ENCODE measurements around the gene ELL2. TPM values are rescaled to one million over a fixed set of nuclear protein-coding genes. Genes with fewer than 3 reads are reported as not detected.
A peak's percentile ranks its signal among the peaks of the same experiment; 100 is the strongest.

Gene ELL2
- total and polyA plus RNA-seq, 2 of the 13 experiments (the other 11 are each of a cell fraction or from before 2014, with no cell fraction given), result 78.9 to 97.1 TPM

GRCh38 chr5:95919658-95920057 is 42.0 kb downstream of the ELL2 start:
- H3K4me2 ChIP-seq (ENCODE audit: low read depth, low read length), result no peak overlapping the region
- no peaks in the 10 kb centered on the region for H3K27me3 ChIP-seq (ENCODE audit: control insufficient read depth in 1 of 2, insufficient read depth in 2 of 2, low read length in 2 of 2)
- 77% methylated on average over 2 of the region's 2 CpGs for WGBS (ENCODE audit: low lambda C conversion rate)
- no peak for DNase-seq (ENCODE audit: low spot score)
- no peak overlapping the region for H3K27ac ChIP-seq (ENCODE audit: extremely low read length, insufficient read depth, low read length)
- no peak overlapping the region for H3K4me3 ChIP-seq (replicated peaks in 1 of 3; ENCODE audit: insufficient read depth in 1 of 3, low read depth in 2 of 3, low read length in 3 of 3)
- peaks cover 11 to 47% of the 10 kb centered on the region in 2 experiments for H3K36me3 ChIP-seq (replicated peaks in 1 of 2; ENCODE audit: control insufficient read depth in 1 of 2, insufficient read depth in 2 of 2, low read length in 2 of 2)
- peaks cover 94% of the 10 kb centered on the region for H3K79me2 ChIP-seq (ENCODE audit: insufficient read depth, low read length)
- no peak for FAIRE-seq
- H3K9ac ChIP-seq (ENCODE audit: insufficient read depth, low read depth, low read length), result no peak overlapping the region
- BruUV-seq (replicated peaks), result no TSS peak
- ATAC-seq, result no peak
- H3K9me3 ChIP-seq (ENCODE audit: low read length), result no peaks in the 10 kb centered on the region
- H4K20me1 ChIP-seq (ENCODE audit: insufficient read depth, low read length), result peaks cover 87% of the 10 kb centered on the region
- in situ Hi-C loops (cut with HindIII; ENCODE audit: extremely low pct_ligation_motif_present, low pct_unique_long_range_greater_than_20kb) (no loop called here), intact Hi-C loops (cut with micrococcal nuclease; ENCODE audit: unreplicated experiment) (no loop called here)
- no peak overlapping the region for H2AFZ ChIP-seq (ENCODE audit: low read length)
- no peak for TF ChIP-seq FIP1L1 (IDR thresholded peaks at IDR 0.05; ENCODE audit: borderline replicate concordance, insufficient read depth, low read depth, low read length)
- ChIA-PET CTCF (ENCODE audit: low intra/inter-chr PET ratio, low total read pairs) (no interaction called here), POLR2A (no interaction called here)
- H3K4me1 ChIP-seq (ENCODE audit: insufficient read depth, low read length), result peaks cover 95% of the 10 kb centered on the region

DNA sequence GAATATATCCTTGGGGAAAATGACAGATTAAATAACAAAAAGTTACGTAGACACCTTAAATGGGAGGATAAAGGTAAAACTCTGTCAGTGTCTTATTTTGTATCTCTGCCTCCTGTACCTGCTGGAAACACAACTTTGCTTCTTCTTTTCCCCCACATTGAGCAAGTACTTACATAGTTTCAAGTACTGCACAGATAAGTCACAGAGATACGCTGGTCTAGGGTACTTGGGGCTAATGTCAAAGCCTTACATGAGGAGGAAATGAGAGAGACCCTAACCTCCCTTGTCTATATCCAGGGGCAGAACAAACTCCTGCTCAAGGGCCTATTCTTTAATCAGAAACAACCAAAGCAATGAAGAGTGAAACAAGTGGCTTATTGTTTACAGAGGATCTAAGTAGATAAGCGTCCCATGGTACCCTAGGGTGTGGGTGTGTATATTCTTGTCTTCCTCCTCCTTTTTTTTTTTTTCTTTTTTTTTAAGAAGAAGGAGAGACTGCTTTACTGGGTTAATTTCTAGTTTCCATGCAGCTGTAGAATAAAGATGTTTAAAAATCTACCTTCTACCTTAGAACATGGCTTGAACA is 43.1 kb downstream of the ELL2 start:
- no peak for ATAC-seq
- Histone ChIP-seq H3K79me2 (ENCODE audit: insufficient read depth, low read length) (peaks cover 92% of the 10 kb centered on the region), H3K4me3 (replicated peaks in 1 of 3; ENCODE audit: insufficient read depth in 1 of 3, low read depth in 2 of 3, low read length in 3 of 3) (no peak overlapping the region), H4K20me1 (ENCODE audit: insufficient read depth, low read length) (peaks cover 75% of the 10 kb centered on the region), H3K27me3 (ENCODE audit: control insufficient read depth in 1 of 2, insufficient read depth in 2 of 2, low read length in 2 of 2) (no peaks in the 10 kb centered on the region), H2AFZ (ENCODE audit: low read length) (no peak overlapping the region), H3K36me3 (replicated peaks in 1 of 2; ENCODE audit: control insufficient read depth in 1 of 2, insufficient read depth in 2 of 2, low read length in 2 of 2) (peaks cover 10 to 44% of the 10 kb centered on the region in 2 experiments), H3K9me3 (ENCODE audit: low read length) (no peaks in the 10 kb centered on the region), H3K9ac (ENCODE audit: insufficient read depth, low read depth, low read length) (no peak overlapping the region), H3K4me2 (ENCODE audit: low read depth, low read length) (no peak overlapping the region), H3K4me1 (ENCODE audit: insufficient read depth, low read length) (peaks cover 85% of the 10 kb centered on the region), H3K27ac (ENCODE audit: extremely low read length, insufficient read depth, low read length) (no peak overlapping the region)
- CTCF ChIA-PET (ENCODE audit: low intra/inter-chr PET ratio, low total read pairs), result no interaction called here
- WGBS (ENCODE audit: low lambda C conversion rate), result 85% methylated on average over 3 of the region's 3 CpGs
- no peak for DNase-seq (ENCODE audit: low spot score)
- BruUV-seq (replicated peaks), result no TSS peak
- intact Hi-C loops (cut with micrococcal nuclease; ENCODE audit: unreplicated experiment) (no loop called here), in situ Hi-C loops (cut with HindIII; ENCODE audit: extremely low pct_ligation_motif_present, low pct_unique_long_range_greater_than_20kb) (no loop called here)
- TF ChIP-seq, protein P1, sequence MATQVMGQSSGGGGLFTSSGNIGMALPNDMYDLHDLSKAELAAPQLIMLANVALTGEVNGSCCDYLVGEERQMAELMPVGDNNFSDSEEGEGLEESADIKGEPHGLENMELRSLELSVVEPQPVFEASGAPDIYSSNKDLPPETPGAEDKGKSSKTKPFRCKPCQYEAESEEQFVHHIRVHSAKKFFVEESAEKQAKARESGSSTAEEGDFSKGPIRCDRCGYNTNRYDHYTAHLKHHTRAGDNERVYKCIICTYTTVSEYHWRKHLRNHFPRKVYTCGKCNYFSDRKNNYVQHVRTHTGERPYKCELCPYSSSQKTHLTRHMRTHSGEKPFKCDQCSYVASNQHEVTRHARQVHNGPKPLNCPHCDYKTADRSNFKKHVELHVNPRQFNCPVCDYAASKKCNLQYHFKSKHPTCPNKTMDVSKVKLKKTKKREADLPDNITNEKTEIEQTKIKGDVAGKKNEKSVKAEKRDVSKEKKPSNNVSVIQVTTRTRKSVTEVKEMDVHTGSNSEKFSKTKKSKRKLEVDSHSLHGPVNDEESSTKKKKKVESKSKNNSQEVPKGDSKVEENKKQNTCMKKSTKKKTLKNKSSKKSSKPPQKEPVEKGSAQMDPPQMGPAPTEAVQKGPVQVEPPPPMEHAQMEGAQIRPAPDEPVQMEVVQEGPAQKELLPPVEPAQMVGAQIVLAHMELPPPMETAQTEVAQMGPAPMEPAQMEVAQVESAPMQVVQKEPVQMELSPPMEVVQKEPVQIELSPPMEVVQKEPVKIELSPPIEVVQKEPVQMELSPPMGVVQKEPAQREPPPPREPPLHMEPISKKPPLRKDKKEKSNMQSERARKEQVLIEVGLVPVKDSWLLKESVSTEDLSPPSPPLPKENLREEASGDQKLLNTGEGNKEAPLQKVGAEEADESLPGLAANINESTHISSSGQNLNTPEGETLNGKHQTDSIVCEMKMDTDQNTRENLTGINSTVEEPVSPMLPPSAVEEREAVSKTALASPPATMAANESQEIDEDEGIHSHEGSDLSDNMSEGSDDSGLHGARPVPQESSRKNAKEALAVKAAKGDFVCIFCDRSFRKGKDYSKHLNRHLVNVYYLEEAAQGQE (IDR thresholded peaks at IDR 0.05; ENCODE audit: borderline replicate concordance in 1 of 2, low read depth in 1 of 2, low read length in 2 of 2), result no peak
- TF ChIP-seq RBM22 (optimal IDR thresholded peaks at IDR 0.05; ENCODE audit: low read length), result peak; percentile 68
- no peak for TF ChIP-seq FOXK2 (IDR thresholded peaks at IDR 0.05)
- no peak for FAIRE-seq
- POLR2A ChIA-PET, result no interaction called here

Measured in HepG2 (cell line).